ENCODE data around the gene GPR137B. TPM values are rescaled to one million over a fixed set of nuclear protein-coding genes. Genes with fewer than 3 reads are reported as not detected.

GPR137B gene
- total and polyA plus RNA-seq, 9 of the 15 experiments (the other 6 are each of a cell fraction or from before 2014, with no cell fraction given), result 0.04 to 1.0 (median 0.62) TPM

GRCh38 chr1:236120721-236121153, 21.6 kb upstream of the GPR137B start:
- FAIRE-seq, result no peak
- CTCF ChIA-PET (ENCODE audit: low intra/inter-chr PET ratio), result no interaction called here

More at GRCh38 chr1:236120721-236121153, 21.6 kb upstream of the GPR137B start:
- Histone ChIP-seq H3K4me1 (replicated peaks in 1 of 2; ENCODE audit: control insufficient read depth in 2 of 2, insufficient read depth in 2 of 2, low read length in 2 of 2) (no peaks in the 10 kb centered on the region; a peak in 2 of 5 replicates), H3K27ac (ENCODE audit: extremely low read depth, low read depth, low read length) (no peak overlapping the region), H3K36me3 (ENCODE audit: control insufficient read depth, insufficient read depth, low read length) (no peaks in the 10 kb centered on the region), H3K9me3 (replicated peaks; ENCODE audit: control insufficient read depth, insufficient read depth, low read depth, low read length) (no peaks in the 10 kb centered on the region), H3K27me3 (ENCODE audit: control insufficient read depth in 2 of 2, insufficient read depth in 2 of 2, low read length in 2 of 2) (peaks cover 22 to 48% of the 10 kb centered on the region in 2 experiments), H2AFZ (ENCODE audit: low read depth, low read length) (peak overlapping the region; percentile 23; the same call in 1 of the 2 replicates), H4K20me1 (replicated peaks; ENCODE audit: control insufficient read depth, insufficient read depth, low read length) (no peaks in the 10 kb centered on the region), H3K4me3 (no peak overlapping the region), H3K4me2 (ENCODE audit: insufficient read depth, low read length) (no peak overlapping the region), H3K9me1 (ENCODE audit: control insufficient read depth, insufficient read depth, low read length) (no peaks in the 10 kb centered on the region), H3K9ac (ENCODE audit: insufficient read depth in 1 of 2, low read depth in 2 of 2, low read length in 2 of 2) (no peak overlapping the region), H3K79me2 (ENCODE audit: control insufficient read depth, insufficient read depth, low read length) (no peaks in the 10 kb centered on the region)
- 4% methylated on average over 10 of the region's 10 CpGs for WGBS (ENCODE audit: insufficient coverage, low coverage, missing lambda C conversion rate)
- POLR2A ChIA-PET, result interaction anchor here (0.6 to 0.9 kb wide), 3 partner anchors 57 to 1132 kb away, joined by 3 read pairs; no protein-coding TSS in a partner anchor
- no peak for TF ChIP-seq MLX (CRISPR knock-in tag; conservative IDR thresholded peaks at IDR 0.05)
- peak; percentile 29; the same call in 1 of the 2 replicates for TF ChIP-seq HMBOX1 (IDR thresholded peaks at IDR 0.05)
- ATAC-seq, result no peak
- no peak for DNase-seq (ENCODE audit: extremely low read depth in 1 of 4, low spot score in 3 of 4)
- in situ Hi-C loops (cut with MboI), result loop anchor here (25.0 kb wide), 2 partner anchors 1267 to 1442 kb away; no protein-coding TSS in a partner anchor
- intact Hi-C loops (cut with micrococcal nuclease), result no loop called here
- BruUV-seq (replicated peaks), result no TSS peak

Measured in K562 (cell line).